Measurements from ENCODE around the gene RASAL2.

DNA sequence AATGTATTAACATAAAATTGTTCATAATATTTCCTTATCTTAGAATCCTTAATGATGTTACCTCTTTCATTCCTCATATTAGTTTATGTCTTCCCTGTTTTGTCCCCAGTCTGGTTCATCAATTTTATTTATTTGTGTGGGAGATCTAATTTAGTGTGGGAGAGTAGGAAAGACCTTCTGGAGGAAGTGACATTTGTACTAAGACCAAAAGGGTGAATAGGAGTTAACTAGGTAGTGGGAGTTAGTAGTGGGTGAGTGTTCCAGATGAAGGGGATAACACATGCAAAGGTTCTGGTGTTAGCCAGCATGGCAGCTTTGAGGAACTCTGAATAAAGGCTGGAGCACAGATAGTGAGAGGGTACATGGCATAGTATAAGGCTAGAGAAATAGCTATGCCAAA is 21.4 kb downstream of the RASAL2 start:
- TF ChIP-seq, protein P1, sequence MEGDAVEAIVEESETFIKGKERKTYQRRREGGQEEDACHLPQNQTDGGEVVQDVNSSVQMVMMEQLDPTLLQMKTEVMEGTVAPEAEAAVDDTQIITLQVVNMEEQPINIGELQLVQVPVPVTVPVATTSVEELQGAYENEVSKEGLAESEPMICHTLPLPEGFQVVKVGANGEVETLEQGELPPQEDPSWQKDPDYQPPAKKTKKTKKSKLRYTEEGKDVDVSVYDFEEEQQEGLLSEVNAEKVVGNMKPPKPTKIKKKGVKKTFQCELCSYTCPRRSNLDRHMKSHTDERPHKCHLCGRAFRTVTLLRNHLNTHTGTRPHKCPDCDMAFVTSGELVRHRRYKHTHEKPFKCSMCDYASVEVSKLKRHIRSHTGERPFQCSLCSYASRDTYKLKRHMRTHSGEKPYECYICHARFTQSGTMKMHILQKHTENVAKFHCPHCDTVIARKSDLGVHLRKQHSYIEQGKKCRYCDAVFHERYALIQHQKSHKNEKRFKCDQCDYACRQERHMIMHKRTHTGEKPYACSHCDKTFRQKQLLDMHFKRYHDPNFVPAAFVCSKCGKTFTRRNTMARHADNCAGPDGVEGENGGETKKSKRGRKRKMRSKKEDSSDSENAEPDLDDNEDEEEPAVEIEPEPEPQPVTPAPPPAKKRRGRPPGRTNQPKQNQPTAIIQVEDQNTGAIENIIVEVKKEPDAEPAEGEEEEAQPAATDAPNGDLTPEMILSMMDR (IDR thresholded peaks at IDR 0.05) = no peak
- no peak for TF ChIP-seq POLR2A (IDR thresholded peaks at IDR 0.05)
